ENCODE measurements around the gene CNDP1.

DNA sequence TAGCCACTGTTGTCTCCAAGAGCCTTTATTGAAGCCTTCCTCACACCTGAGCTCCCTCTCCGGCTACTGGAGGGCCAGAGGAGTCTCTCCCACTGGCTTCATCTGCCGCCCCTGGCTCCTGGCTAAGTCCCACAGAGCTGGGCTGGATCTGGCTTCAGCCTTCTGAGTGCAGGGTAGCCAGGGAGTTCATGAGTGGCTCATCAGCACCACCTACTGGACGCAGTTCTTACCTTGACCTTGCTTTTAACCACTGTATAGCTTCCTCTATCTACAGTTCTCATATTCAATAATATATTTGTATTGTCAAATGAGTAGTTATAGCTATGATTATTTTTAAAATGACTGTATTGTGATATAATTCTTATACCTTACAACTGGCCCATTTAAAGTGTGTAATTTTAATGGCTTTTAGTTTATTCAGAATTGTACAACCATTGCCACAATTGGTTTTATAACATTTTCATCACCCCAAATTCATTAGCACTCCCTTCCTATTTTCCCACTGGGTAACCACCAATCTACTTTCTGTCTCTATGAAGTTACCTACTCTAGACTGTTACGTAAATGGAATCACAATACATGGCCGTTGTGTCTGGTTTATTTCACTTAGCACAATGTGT is 17.7 kb downstream of the CNDP1 start:
- no peak for TF ChIP-seq POLR2A (IDR thresholded peaks at IDR 0.05)
- TF ChIP-seq CTCF (IDR thresholded peaks at IDR 0.05): peak; percentile 35 to 93 (median 84)
